HepG2 (cell line): ENCODE results near the gene SAMD14. TPM values are rescaled to one million over a fixed set of nuclear protein-coding genes. Genes with fewer than 3 reads are reported as not detected.

Experiments used
- CBX1 ChIP-seq: IDR thresholded peaks from one replicate; pipeline ENCODE4 v1.6.1; 2016; ENCODE audit warnings: antibody characterized with exemption, low read depth
- DNMT3B ChIP-seq: conservative IDR thresholded peaks from 2 replicates; pipeline ENCODE4 v1.6.1; 2016; ENCODE audit warnings: missing biosample characterization, control low read depth
- EP300 ChIP-seq, 3 experiments: sonication (generic) in 1 of 3; formaldehyde crosslinking in 1 of 3; IDR thresholded peaks; 2 replicates each; pipeline versions ENCODE4 v1.5.1 to v1.6.1; 2011 to 2020; ENCODE audit warnings: low read depth in 2 of 3, low read length in 2 of 3, borderline replicate concordance in 1 of 3, improper control_type of control experiment in 1 of 3, mild to moderate bottlenecking in 1 of 3, missing genetic modification reagents in 1 of 3, moderate library complexity in 1 of 3
- HNF4A ChIP-seq: sonication (generic); formaldehyde crosslinking; IDR thresholded peaks from 2 replicates; pipeline ENCODE4 v1.4.0; 2020; ENCODE audit warnings: missing genetic modification reagents
- KAT2B ChIP-seq: fragments of 150-350 bp; IDR thresholded peaks from 2 replicates; pipeline ENCODE4 v1.6.1; 2014; ENCODE audit warnings: low read depth, low read length, borderline replicate concordance
- KDM1A ChIP-seq: IDR thresholded peaks from 2 replicates; pipeline ENCODE4 v1.6.1; 2016; ENCODE audit warnings: missing compliant biosample characterization
- MEF2D ChIP-seq: sonication (generic); formaldehyde crosslinking; IDR thresholded peaks from 2 replicates; pipeline ENCODE4 v1.5.1; 2020; ENCODE audit warnings: mild to moderate bottlenecking, missing genetic modification reagents
- NCOR1 ChIP-seq: fragments of 200-600 bp; sonication (generic); IDR thresholded peaks from 2 replicates; pipeline ENCODE4 v1.7.0; 2017; ENCODE audit warnings: antibody characterized with exemption, low read length, borderline replicate concordance
- TEAD3 ChIP-seq: optimal IDR thresholded peaks from 2 replicates; pipeline ENCODE3; 2016; ENCODE audit warnings: borderline replicate concordance
- THAP11 ChIP-seq: IDR thresholded peaks from 2 replicates; pipeline ENCODE4 v1.6.1; 2016; ENCODE audit warnings: missing biosample characterization, missing genetic modification reagents
- TOPORS ChIP-seq: sonication (generic); formaldehyde crosslinking; IDR thresholded peaks from 2 replicates; pipeline ENCODE4 v1.8.0; 2023; ENCODE audit warnings: mild to moderate bottlenecking, missing genetic modification reagents
- ZNF652 ChIP-seq: IDR thresholded peaks from 2 replicates; pipeline ENCODE4 v1.6.1; 2016; ENCODE audit warnings: low read depth, borderline replicate concordance
- ZNF678 ChIP-seq: sonication (generic); formaldehyde crosslinking; IDR thresholded peaks from 2 replicates; pipeline ENCODE4 v1.4.0; 2020; ENCODE audit warnings: mild to moderate bottlenecking, missing genetic modification reagents
- ZNF83 ChIP-seq: sonication (generic); formaldehyde crosslinking; IDR thresholded peaks from 2 replicates; pipeline ENCODE4 v1.4.0; 2020; ENCODE audit warnings: missing genetic modification reagents, mild to moderate bottlenecking, borderline replicate concordance
- ZSCAN9 ChIP-seq: IDR thresholded peaks from 2 replicates; pipeline ENCODE4 v1.6.1; 2016; ENCODE audit warnings: borderline replicate concordance
- polyA plus RNA-seq, 8 experiments: library from polyadenylated mRNA; depleted of rRNA in 3 of 8; stranded (reverse) in 7 of 8; unstranded in 1 of 8; fragments of >200 nt; fragmentation: Illumina TruSeq in 4 of 8; extraction: Trizol in 4 of 8; gene quantifications; 2 replicates each; pipeline versions ENCODE4 v1.2.1 to v1.2.3, GENCODE V29; 2011 to 2016; ENCODE audit warnings: low read depth in 4 of 8, missing spikeins in 1 of 8, mixed read lengths in 1 of 8; ENCODE audit not compliant: insufficient read depth in 1 of 8
- total RNA-seq, 5 experiments: library from RNA; depleted of rRNA; stranded (reverse); fragments of >200 nt; fragmentation: Illumina TruSeq; extraction: Trizol; gene quantifications; 2 replicates each; pipeline ENCODE4 v1.2.3, GENCODE V29; 2016; ENCODE audit warnings: low read depth in 1 of 5
- TF ChIP-seq, protein P1 (sequence below): sonication (generic); formaldehyde crosslinking; IDR thresholded peaks from 2 replicates; pipeline ENCODE4 v1.5.1; 2020; ENCODE audit warnings: missing genetic modification reagents, mild to moderate bottlenecking, borderline replicate concordance
- TF ChIP-seq, protein P2 (sequence below): IDR thresholded peaks from 2 replicates; pipeline ENCODE4 v1.6.1; 2016; ENCODE audit warnings: mild to moderate bottlenecking, missing biosample characterization, missing genetic modification reagents
- TF ChIP-seq, protein P3 (sequence below): sonication (generic); formaldehyde crosslinking; IDR thresholded peaks from 2 replicates; pipeline ENCODE4 v1.4.0; 2020; ENCODE audit warnings: mild to moderate bottlenecking, missing genetic modification reagents
- TF ChIP-seq, protein P4 (sequence below): sonication (generic); formaldehyde crosslinking; IDR thresholded peaks from 2 replicates; pipeline ENCODE4 v1.4.0; 2020; ENCODE audit warnings: mild to moderate bottlenecking, missing genetic modification reagents
- TF ChIP-seq, protein P5 (sequence below): sonication (generic); formaldehyde crosslinking; IDR thresholded peaks from 2 replicates; pipeline ENCODE4 v1.4.0; 2020; ENCODE audit warnings: mild to moderate bottlenecking, low read depth, missing genetic modification reagents
- TF ChIP-seq, protein P6 (sequence below): sonication (generic); formaldehyde crosslinking; IDR thresholded peaks from 2 replicates; pipeline ENCODE4 v1.4.0; 2020; ENCODE audit warnings: mild to moderate bottlenecking, missing genetic modification reagents

SAMD14 gene
- total and polyA plus RNA-seq, 2 of the 13 experiments (the other 11 are each of a cell fraction or from before 2014, with no cell fraction given) = 0.07 to 0.22 TPM

DNA sequence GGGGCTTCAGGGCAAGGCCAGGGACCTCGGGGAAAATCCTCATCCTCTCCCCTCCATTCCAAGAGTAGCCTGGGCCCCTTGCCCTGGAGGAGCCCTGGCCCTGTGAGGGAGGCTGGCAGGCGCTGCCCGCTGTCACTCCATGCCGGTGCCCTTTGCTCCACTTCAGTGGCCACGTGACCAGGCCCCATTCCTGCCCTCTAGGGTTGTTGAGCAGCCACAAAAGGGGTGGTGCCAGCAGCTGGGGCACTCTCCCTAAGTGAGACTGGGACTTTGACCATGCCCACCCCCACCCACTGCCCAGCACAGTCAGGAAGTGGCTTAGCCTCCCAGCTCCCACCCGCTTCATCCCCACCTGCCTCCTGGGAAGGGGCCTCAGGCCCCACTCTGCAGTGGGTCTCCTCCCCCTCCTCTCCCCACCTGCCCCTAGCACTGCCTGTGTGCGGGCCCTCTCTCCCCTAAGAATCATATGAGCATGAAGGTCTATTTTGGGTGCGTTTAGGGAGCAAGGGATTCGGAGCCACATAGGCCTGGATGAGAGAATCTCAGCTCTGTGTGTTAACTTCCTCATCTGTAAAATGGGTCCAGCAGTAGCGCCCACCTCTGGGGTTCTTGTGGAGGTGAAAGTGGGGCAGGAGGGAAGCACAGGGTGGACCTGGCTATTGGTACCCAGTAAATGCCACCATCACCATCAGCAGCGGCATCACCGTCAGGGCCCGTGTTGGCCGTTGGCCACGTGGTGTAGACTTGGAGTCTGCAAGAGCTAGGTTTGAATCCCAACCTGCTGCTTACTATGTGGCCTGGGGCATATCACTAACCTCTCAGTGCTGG, 27.6 kb downstream of the SAMD14 start (continued):
- TF ChIP-seq, protein P1, sequence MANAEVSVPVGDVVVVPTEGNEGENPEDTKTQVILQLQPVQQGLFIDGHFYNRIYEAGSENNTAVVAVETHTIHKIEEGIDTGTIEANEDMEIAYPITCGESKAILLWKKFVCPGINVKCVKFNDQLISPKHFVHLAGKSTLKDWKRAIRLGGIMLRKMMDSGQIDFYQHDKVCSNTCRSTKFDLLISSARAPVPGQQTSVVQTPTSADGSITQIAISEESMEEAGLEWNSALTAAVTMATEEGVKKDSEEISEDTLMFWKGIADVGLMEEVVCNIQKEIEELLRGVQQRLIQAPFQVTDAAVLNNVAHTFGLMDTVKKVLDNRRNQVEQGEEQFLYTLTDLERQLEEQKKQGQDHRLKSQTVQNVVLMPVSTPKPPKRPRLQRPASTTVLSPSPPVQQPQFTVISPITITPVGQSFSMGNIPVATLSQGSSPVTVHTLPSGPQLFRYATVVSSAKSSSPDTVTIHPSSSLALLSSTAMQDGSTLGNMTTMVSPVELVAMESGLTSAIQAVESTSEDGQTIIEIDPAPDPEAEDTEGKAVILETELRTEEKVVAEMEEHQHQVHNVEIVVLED = no peak
- TF ChIP-seq HNF4A (CRISPR knock-in tag) = peak; percentile 90
- peak; percentile 34; the same call in 1 of the 2 replicates for TF ChIP-seq ZSCAN9
- peak; percentile 36 for TF ChIP-seq THAP11 (CRISPR knock-in tag)
- peak; percentile 14; the same call in 1 of the 2 replicates for TF ChIP-seq MEF2D (CRISPR knock-in tag)
- TF ChIP-seq, protein P2, sequence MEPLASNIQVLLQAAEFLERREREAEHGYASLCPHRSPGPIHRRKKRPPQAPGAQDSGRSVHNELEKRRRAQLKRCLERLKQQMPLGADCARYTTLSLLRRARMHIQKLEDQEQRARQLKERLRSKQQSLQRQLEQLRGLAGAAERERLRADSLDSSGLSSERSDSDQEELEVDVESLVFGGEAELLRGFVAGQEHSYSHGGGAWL = peak; percentile 46; the same call in 1 of the 2 replicates
- no peak for TF ChIP-seq KAT2B
- TF ChIP-seq, protein P3, sequence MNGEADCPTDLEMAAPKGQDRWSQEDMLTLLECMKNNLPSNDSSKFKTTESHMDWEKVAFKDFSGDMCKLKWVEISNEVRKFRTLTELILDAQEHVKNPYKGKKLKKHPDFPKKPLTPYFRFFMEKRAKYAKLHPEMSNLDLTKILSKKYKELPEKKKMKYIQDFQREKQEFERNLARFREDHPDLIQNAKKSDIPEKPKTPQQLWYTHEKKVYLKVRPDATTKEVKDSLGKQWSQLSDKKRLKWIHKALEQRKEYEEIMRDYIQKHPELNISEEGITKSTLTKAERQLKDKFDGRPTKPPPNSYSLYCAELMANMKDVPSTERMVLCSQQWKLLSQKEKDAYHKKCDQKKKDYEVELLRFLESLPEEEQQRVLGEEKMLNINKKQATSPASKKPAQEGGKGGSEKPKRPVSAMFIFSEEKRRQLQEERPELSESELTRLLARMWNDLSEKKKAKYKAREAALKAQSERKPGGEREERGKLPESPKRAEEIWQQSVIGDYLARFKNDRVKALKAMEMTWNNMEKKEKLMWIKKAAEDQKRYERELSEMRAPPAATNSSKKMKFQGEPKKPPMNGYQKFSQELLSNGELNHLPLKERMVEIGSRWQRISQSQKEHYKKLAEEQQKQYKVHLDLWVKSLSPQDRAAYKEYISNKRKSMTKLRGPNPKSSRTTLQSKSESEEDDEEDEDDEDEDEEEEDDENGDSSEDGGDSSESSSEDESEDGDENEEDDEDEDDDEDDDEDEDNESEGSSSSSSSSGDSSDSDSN (CRISPR knock-in tag) = peak; percentile 40
- TF ChIP-seq TOPORS (CRISPR knock-in tag) = 0 out of 2 replicates have a peak, but pooled peaks have one; percentile 17
- 0 out of 2 replicates have a peak, but pooled peaks have one; percentile 3 for TF ChIP-seq DNMT3B (CRISPR knock-in tag)
- TF ChIP-seq, protein P4, sequence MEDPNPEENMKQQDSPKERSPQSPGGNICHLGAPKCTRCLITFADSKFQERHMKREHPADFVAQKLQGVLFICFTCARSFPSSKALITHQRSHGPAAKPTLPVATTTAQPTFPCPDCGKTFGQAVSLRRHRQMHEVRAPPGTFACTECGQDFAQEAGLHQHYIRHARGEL (CRISPR knock-in tag) = 0 out of 2 replicates have a peak, but pooled peaks have one; percentile 46
- TF ChIP-seq, protein P5, sequence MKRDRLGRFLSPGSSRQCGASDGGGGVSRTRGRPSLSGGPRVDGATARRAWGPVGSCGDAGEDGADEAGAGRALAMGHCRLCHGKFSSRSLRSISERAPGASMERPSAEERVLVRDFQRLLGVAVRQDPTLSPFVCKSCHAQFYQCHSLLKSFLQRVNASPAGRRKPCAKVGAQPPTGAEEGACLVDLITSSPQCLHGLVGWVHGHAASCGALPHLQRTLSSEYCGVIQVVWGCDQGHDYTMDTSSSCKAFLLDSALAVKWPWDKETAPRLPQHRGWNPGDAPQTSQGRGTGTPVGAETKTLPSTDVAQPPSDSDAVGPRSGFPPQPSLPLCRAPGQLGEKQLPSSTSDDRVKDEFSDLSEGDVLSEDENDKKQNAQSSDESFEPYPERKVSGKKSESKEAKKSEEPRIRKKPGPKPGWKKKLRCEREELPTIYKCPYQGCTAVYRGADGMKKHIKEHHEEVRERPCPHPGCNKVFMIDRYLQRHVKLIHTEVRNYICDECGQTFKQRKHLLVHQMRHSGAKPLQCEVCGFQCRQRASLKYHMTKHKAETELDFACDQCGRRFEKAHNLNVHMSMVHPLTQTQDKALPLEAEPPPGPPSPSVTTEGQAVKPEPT (CRISPR knock-in tag) = peak; percentile 49; the same call in 1 of the 2 replicates
- TF ChIP-seq NCOR1 = peak; percentile 65; the same call in 1 of the 2 replicates
- TF ChIP-seq CBX1 = no peak
- 0 out of 2 replicates have a peak, but pooled peaks have one; percentile 20 for TF ChIP-seq ZNF678 (CRISPR knock-in tag)
- no peak; the same call in 1 of the 2 replicates for TF ChIP-seq ZNF83 (CRISPR knock-in tag)
- TF ChIP-seq ZNF652 (CRISPR knock-in tag) = peak; percentile 62; the same call in 1 of the 2 replicates
- TF ChIP-seq, protein P6, sequence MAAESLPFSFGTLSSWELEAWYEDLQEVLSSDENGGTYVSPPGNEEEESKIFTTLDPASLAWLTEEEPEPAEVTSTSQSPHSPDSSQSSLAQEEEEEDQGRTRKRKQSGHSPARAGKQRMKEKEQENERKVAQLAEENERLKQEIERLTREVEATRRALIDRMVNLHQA (CRISPR knock-in tag) = no peak
- TF ChIP-seq EP300 (IDR thresholded peaks at IDR 0.05; ENCODE audit: low read depth in 2 of 2, low read length in 2 of 2) = peak in 1 of 2 experiments; percentile 55; a peak in 2 of 4 replicates
- peak; percentile 49; the same call in 1 of the 2 replicates for TF ChIP-seq EP300 (CRISPR knock-in tag; IDR thresholded peaks at IDR 0.05; ENCODE audit: borderline replicate concordance)
- 0 out of 2 replicates have a peak, but pooled peaks have one; percentile 49 for TF ChIP-seq KDM1A (CRISPR knock-in tag)
- TF ChIP-seq TEAD3 = peak; percentile 84
